ENCODE results near the gene UQCR10. TPM values are rescaled to one million over a fixed set of nuclear protein-coding genes. Genes with fewer than 3 reads are reported as not detected.

Gene UQCR10
- total and polyA plus RNA-seq, 11 donors = 244 to 1,063 (median 321) TPM

DNA sequence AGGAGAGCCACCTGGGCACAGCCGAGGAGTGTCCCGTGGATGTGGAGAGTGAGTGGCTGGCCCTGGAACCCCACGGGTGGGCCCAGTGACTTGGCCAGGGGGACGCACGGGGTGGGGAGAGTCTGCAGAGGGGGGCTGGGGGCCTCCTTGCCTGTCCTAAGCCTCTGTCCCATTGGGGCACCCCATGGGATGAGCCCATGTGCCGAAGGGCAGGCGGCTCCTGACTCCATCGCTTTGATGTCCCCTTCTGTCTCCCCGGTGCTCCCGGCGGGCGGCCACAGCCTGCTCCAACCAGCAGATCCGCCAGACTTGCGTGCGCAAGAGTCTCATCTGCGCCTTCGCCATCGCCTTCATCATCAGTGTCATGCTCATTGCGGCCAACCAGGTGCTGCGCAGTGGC lies 38.0 kb upstream of the UQCR10 start:
- DNase-seq (no peak), ATAC-seq (no peak)
- intact Hi-C loops (cut with DNase I) = no loop called here
- Histone ChIP-seq H3K36me3 (peaks cover 0 to 32% (median 8%) of the 10 kb centered on the region in 9 donors), H3K4me3 (no peak overlapping the region), H3K9me3 (no peaks in the 10 kb centered on the region), H3K4me1 (peaks cover 0 to 7% (median 0%) of the 10 kb centered on the region in 12 donors), H3K27me3 (peaks cover 0 to 6% (median 0%) of the 10 kb centered on the region in 9 donors), H3K27ac (no peak overlapping the region)
- 90 to 93% (median 91%) methylated on average over 2 to 20 of the region's 20 CpGs for WGBS, 4 donors
- TF ChIP-seq, protein P1, sequence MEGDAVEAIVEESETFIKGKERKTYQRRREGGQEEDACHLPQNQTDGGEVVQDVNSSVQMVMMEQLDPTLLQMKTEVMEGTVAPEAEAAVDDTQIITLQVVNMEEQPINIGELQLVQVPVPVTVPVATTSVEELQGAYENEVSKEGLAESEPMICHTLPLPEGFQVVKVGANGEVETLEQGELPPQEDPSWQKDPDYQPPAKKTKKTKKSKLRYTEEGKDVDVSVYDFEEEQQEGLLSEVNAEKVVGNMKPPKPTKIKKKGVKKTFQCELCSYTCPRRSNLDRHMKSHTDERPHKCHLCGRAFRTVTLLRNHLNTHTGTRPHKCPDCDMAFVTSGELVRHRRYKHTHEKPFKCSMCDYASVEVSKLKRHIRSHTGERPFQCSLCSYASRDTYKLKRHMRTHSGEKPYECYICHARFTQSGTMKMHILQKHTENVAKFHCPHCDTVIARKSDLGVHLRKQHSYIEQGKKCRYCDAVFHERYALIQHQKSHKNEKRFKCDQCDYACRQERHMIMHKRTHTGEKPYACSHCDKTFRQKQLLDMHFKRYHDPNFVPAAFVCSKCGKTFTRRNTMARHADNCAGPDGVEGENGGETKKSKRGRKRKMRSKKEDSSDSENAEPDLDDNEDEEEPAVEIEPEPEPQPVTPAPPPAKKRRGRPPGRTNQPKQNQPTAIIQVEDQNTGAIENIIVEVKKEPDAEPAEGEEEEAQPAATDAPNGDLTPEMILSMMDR (IDR thresholded peaks at IDR 0.05) = no peak
- no peak for TF ChIP-seq POLR2A (IDR thresholded peaks at IDR 0.05)

DNA sequence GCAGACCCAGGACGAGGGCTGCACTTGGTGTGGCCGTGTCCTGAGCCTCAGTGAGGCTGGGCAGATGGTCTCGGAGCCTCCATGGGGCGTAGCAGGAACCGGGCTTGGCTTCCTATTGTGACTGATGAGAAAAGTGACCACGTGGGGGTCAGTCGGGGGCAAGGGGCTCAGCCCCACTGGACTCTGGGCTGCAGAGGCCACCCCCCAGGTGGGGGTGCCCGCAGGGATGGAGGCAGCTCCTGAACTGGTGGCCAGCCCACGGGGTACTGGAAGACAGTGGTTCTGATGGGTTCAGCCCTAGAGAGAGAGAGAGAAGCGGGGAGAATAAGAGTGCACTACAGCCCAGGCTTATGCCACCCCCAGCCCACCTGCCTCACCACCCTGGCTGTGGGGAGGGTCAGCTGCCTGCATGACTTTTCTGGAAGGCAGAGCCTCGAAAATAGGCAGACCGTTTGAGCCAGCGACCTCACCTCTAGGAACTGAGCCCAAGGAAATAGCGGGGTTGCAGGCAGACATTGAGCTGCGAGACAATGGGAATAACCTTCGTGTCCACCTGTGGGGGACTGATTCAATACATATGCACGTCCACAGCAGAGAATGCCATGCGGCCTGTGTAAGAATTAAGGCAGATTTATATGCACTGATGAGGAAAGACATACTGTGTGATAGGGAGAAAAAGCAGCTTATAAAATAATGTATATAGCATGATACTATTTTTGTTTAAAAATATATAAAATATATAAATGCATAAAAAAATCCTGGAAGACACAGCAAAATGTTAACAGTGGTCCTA lies 35.9 kb upstream of the UQCR10 start:
- DNase-seq (no peak), ATAC-seq (no peak)
- 82 to 89% (median 84%) methylated on average over 18 of the region's 18 CpGs for WGBS, 4 donors
- Histone ChIP-seq H3K4me3 (no peak overlapping the region), H3K27ac (no peak overlapping the region), H3K4me1 (peaks cover 0 to 7% (median 0%) of the 10 kb centered on the region in 12 donors), H3K27me3 (no peaks in the 10 kb centered on the region), H3K9me3 (no peaks in the 10 kb centered on the region), H3K36me3 (peaks cover 0 to 48% (median 8%) of the 10 kb centered on the region in 9 donors)
- TF ChIP-seq POLR2A (IDR thresholded peaks at IDR 0.05) = no peak
- TF ChIP-seq, protein P1 (IDR thresholded peaks at IDR 0.05) = no peak
- intact Hi-C loops (cut with DNase I) = no loop called here

- DNase-seq (no peak), ATAC-seq (no peak)
- H3K9me3 ChIP-seq = no peaks in the 10 kb centered on the region
- H3K27me3 ChIP-seq = no peaks in the 10 kb centered on the region
- H3K4me3 ChIP-seq = no peak overlapping the region
- H3K27ac ChIP-seq = no peak overlapping the region
- intact Hi-C loops (cut with DNase I) = no loop called here
- H3K4me1 ChIP-seq = peaks cover 0 to 7% (median 0%) of the 10 kb centered on the region in 12 donors
- WGBS, 4 donors = 87 to 93% (median 91%) methylated on average over 5 to 6 of the region's 6 CpGs
- no peak for TF ChIP-seq POLR2A (IDR thresholded peaks at IDR 0.05)
- TF ChIP-seq, protein P1 (IDR thresholded peaks at IDR 0.05) = no peak
- H3K36me3 ChIP-seq = peaks cover 0 to 49% (median 8%) of the 10 kb centered on the region in 9 donors
These were observed 34.3 kb upstream of the UQCR10 start for GRCh38 chr22:29732883-29733282.

DNA sequence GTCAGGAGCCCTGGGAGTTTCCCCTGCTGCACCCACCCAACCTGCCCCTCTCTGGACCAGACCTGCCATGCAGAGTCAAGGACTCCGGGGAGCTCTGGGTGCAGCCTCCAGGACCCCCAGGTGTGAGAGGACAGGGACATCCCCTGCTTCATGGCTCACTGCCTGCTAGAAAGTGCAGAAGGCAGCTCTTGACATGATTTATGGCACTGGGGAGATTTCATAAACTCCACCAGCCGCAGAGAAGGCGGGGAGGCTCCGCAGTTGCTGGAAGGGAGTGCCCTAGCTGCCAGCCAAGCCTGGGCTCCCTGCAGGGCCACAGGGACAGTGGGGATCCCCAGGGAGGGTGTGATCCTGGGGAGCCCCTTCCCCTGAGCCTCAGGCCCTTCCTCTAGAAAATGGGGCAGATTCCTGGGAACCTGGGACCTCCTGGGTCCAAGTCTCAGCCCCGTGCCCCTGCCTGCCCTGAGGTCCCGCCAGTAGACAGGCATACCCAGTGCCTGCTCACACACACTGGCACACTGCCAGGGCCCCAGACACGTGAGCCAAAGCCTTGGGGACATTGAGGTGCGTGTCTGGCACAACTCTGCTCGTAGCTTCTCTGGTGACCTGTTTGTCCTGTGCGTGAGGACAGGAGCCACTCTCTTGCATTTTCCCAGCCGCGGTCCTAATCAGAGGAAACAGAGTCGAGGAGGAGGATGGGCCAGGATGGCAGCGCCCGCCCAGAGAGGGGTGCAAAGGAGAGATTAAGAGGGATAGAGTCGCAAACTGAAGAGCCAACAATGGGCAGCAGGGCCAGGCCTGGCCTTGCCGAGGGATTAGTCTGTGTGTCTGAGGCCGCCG lies 33.6 kb upstream of the UQCR10 start:
- peak in 2 of 5 donors; percentile 60 to 64 for DNase-seq
- Histone ChIP-seq H3K4me1 (peaks cover 0 to 7% (median 0%) of the 10 kb centered on the region in 12 donors), H3K36me3 (peaks cover 0 to 56% (median 8%) of the 10 kb centered on the region in 9 donors), H3K4me3 (no peak overlapping the region), H3K9me3 (no peaks in the 10 kb centered on the region), H3K27me3 (no peaks in the 10 kb centered on the region), H3K27ac (no peak overlapping the region)
- 68 to 77% (median 76%) methylated on average over 15 to 19 of the region's 19 CpGs for WGBS, 4 donors
- TF ChIP-seq, protein P1 (IDR thresholded peaks at IDR 0.05) = no peak
- no peak for TF ChIP-seq POLR2A (IDR thresholded peaks at IDR 0.05)
- intact Hi-C loops (cut with DNase I) = no loop called here
- peak in 3 of 4 donors; percentile 24 to 65 (median 57) for ATAC-seq

All from heart left ventricle (tissue), 16 donors.